GM19043 (cell line): Measurements from ENCODE around the gene KCNB1.
"Not testable (repeated sequence)": the region's sequence is repeated elsewhere in the genome, so short reads cannot be mapped to it uniquely, and the experiment has no call there.

Source experiments
- ATAC-seq: cut with Tn5 transposase; IDR thresholded peaks from one replicate; pipeline ENCODE4 v1.9.1; 2021; ENCODE audit warnings: low read depth; ENCODE audit not compliant: unreplicated experiment

Gene KCNB1

DNA sequence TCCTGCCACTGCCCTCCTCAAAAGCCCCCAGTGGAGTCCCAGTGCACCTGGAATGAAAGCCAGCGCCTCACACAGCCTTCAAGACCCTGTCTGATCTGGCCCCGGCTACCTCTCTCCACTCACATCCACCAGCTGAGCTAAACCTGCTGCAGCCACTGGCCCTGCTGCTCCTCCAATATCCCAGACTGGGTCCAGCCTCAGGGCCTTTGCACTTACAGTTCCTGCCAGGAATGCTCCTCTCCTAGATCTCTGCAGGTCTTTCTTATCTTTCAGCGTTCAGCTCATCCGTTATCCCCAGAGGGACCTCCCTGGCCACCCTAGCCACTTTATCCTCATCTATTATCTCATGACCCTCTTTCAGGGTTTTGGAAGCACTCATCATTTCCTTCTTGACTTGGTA lies 68.8 kb downstream of the KCNB1 start:
- ATAC-seq = no peak

DNA sequence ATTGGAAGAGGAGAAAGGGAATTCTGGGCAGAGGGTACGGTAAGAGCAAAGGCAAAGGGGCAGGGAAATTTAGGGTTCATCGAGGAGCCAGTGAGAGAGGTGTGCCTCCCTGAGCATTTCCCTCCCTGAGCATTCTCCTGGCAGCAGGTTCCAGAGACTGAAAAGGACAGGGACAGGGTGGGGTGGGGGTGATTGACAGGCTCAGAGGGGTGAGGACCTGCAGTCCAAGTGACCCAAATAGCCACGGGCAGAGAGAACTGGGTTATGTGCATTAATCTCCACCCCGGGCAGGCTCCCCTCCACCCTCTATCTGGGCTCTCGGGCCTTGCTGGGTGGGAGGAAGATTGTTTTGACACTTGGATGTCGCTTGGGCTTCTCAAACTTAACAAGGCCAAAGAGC lies 69.5 kb downstream of the KCNB1 start:
- ATAC-seq = no peak

DNA sequence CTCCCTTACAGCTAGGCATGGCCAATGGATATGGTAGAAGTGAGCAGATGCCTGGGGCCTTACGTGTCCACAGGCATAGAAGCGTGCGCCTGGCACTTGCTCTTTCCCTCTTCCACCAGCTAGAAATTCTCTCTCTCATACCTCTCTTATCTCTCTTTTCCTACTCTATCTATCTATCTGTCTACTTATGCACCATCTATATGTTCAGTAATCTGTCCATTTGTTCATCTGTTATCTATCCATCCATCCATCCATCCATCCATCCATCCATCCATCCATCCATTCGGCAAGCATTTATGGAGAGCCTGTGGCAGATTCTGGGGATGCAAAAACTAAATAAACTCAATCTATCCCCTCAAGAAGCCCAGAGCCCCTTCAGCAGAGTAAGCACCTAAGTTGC lies 70.2 kb downstream of the KCNB1 start:
- ATAC-seq = no peak

DNA sequence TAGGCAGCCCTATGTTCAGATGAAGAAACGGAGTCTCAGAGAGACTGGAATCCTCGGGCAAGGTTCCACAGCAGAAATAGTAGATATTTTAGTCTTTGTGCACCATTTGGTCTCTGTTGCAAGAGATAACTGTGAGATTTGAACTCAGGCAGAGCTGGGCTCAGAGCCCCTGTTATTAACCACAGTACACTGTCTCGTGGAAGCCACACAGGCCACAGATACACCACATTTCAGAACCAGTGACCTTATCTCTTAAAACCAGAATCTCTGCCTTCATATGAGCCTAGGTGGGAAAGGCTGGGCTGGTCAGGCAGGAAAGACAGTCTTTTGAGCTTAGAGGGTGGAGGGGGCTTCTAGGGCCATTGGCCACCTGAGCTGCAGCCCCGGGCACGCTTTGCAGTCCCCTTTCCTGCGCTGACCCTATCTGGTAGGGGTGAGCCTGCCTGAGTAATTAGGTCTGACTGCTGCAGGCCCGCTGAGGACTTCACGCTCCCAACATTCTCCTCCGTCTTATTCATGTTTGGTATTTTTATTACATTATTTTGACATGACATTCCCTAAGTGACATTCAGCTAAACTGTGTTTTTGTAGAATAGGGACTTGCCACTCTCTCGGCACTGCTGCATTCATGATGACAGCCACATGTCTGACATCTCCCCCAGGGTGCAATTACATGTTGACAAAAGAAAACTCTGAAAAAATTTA lies 71.1 kb downstream of the KCNB1 start:
- ATAC-seq = no peak

DNA sequence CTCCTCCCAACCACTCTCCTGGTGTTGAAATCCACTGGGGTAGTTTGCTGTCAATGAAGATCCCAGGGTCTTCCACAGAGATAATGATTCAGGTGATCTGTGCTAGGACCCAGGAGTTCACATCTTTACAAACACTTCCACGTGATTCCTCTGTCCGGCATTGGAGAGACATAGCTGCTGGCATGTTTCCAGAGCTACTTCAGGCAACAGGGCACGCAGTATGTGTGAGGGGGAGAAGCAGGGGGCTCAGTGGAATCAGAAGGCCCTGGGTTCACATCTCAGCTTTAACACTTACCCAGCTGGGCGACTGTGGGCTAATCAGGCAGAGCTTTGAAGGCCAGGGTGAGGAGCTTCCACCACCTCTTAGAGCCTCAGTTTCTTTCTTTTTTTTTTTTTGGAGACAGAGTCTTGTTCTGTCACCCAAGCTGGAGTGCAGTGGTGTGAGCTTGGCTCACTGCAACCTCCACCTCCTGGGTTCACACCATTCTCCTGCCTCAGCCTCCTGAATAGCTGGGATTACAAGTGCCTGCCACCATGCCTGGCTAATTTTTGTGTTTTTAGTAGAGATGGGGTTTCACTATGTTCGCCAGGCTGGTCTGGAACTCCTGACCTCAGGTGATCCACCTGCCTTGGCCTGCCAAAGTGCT lies 72.4 kb downstream of the KCNB1 start:
- ATAC-seq = not testable (repeated sequence)

DNA sequence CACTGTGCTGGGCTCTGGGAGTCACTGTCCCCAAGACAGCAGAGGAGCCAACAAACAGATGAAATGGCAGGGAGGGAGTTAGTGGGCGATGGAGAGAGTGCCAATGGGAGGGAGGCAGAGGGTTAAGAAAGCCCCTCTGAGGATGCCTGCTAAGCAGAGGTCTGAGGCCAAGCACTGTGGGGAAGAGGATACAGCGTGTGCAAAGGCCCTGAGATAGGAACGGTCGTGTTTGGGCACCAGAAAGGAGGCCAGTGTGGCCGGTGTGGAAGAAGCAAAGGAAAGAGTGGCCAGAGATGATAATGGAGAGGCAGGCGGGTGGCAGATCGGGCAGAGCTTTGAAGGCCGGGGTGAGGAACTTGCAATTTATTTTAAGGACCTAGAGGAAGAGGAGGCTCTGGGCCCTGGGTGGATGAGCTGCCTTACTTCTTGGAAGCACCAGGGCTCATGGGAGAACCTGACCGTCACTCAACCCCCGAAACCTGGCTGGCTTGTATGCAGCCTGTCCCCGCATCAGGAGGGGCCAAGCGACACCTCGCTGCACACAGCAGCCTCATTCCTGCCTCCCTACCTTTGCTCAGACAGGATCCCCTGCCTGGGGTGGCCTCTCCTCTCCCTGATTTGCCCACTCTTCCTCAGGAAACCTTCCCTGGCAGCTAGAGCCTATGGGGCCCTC lies 73.0 kb downstream of the KCNB1 start:
- ATAC-seq = no peak

DNA sequence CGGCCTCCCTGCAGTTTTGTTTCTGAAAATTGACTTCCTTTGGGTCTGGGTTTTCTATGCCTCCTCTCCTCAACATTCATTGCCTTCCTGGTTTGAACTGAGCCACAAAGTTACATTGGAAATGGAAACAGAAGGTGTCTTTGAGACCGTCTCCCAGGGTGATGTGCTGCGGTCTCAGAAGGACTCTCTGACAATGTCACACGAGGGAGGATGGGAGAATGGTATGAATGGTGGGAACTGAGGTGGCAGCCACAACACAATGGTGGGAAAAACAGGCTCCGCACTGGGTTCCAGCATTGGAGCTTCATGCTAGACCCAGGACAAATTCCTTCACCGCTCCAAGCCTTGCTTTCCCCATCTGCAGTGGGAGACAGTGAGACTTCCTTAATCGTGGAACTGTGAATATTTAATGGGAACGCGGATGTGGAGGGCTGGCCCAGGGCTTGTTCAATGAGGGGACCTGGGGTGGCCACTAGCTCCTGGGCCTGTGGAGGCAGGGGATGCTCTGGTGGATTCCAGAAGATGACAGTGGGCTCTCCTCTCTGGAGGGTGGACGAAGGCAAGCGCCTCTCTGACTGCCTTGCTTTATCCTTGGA lies 73.9 kb downstream of the KCNB1 start:
- no peak for ATAC-seq

DNA sequence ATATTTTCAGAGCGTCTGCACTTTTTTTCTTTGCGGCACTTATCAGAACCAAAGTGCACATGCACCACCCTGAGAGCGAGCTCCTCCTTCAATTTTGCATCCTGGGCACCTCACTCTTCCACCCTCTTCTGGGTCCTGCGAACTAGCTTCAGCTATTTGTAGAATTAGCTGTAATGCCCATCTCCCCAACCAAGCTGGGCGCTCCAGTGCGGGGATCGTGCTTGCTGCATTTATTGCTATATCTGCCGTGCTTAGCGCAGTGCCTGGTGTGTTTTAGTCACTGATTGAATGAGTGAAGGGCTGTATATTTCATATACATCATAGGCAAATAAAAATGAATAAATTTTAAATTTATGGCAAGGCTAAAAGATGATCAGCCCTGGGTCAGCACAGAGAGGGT lies 75.8 kb downstream of the KCNB1 start:
- no peak for ATAC-seq

DNA sequence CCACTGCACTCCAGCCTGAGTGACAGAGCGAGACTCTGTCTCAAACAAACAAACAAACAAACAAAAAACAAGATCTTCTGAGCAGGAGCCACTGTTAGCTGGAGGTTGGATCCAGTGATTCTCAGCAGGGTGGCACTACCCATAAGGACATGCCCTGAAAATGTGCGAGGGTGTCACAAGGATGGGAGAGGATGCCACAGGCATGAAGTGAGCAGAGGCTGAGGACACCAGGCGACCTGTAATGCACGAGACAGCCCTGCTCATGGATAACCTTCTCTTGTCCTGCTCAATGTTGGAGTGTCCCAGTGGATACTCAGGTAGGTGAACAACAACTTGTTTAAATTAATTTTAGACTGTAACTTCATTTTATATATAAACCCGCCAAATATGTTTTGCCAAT lies 76.8 kb downstream of the KCNB1 start:
- no peak for ATAC-seq

DNA sequence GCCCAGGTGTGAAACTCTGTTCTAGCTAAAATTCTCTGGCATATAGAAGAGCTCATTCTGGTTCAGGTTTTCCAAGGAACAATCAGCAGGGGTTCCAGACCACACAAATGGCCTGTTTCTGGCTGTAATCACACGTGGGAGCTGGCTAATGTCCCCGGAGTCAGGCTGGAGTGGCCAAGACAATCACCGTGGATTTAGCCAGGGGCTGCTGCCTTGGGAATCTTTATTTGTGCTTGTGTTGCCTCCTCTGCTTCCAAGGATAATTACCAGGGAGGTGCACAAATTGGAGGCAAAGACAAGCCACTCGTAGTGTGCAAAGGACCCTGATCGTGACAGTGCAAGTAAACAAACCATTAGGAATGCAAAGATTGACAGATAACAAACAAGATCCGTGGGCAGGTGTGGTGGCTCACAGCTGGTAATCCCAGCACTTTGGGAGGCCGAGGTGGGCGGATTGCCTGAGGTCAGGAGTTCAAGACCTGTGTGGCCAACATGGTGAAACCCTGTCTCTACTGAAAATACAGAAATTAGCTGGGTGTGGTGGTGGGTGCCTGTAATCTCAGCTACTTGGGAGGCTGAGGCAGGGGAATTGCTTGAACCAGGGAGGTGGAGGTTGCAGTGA lies 77.3 kb downstream of the KCNB1 start:
- no peak for ATAC-seq

DNA sequence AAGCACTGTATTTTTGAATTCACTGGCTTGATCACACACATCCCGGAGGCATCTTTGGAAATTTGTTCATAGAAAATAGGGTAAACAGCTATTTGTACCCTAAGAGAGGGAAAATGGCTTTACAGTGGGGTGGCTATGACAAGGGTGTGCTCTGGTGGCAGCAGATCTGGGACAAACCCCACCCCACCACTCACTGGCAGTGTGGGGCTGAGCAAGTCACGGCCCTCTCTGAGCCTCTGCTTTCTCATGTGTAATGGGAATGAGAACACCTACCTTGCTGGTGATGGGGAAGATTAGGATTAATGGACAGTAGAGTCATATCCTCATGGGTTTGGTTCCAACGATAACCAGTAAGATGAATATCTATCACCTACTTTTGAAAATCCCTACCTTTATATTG lies 78.0 kb downstream of the KCNB1 start:
- no peak for ATAC-seq

DNA sequence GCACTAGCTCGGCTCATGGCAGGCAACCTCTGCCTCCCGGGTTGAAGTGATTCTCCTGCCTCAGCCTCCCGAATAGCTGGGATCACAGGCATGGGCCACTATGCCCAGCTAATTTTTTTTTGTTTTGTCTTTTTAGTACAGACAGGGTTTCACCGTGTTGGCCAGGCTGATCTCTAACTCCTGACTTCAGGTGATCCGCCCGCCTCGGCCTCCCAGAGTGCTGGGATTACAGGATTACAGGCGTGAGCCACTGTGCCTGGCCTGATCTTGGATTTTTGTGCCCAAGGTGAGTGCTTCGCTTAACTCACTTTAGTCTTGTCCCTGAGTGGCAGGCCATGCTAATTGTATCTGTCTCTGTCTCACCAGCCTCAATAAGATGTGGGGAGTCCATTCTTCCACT lies 78.6 kb downstream of the KCNB1 start:
- no peak for ATAC-seq

DNA sequence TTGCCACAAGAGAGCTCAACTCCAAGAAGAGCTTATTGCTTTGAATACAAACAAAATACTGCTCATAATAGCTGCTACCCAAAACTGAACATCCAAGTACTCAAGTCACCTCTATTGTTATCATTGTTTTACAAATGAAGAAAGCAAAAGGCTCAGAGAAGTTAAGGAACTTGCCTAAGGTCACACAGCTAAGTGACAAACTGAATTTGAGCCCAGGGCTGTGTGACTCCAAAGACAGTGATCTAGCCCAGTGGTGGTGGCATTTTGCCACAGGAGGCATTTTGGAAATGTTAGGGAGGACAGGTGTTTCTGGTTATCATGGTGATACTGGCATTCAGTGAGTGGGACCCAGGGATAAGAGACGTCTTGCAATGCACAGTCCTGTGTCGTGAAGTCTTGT lies 79.5 kb downstream of the KCNB1 start:
- no peak for ATAC-seq

DNA sequence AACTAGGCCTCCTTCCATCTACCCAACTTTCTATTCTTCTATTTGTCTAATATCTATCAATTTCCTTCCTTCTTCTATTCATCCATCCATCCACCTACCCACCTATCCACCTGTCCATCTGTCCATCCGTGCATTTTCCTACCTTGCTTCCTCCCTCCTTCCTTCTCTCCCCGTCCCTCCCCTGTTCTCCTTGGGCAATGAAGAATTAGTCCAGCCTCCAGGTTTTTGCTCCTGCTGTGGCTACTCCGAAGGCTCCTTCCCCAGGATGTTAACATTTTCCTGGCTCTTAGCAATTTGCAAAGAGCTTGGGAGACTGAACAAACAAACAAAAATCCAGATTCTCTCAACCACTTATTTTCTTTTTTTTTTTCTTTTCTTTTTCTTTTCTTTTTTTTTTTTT lies 81.6 kb downstream of the KCNB1 start:
- ATAC-seq = no peak

DNA sequence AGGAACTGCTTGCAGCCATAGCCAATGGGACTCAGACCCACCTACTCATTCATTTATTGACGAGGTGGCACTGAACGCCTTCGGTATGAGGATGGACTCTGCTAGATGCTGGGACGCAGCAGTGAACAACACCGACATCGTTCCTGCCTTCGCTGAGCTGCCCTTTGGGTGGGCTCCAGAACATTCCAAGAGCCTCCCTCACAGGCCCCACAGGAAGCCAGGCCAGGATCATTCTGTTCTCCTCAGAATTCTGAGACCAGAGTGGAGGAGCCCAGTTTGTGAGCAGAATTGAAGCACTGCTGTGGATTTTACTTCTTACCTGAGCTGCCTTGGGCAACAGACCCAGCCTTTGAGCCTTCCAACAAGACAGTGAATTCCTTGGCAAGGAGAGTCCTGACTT lies 82.1 kb downstream of the KCNB1 start:
- ATAC-seq = no peak

DNA sequence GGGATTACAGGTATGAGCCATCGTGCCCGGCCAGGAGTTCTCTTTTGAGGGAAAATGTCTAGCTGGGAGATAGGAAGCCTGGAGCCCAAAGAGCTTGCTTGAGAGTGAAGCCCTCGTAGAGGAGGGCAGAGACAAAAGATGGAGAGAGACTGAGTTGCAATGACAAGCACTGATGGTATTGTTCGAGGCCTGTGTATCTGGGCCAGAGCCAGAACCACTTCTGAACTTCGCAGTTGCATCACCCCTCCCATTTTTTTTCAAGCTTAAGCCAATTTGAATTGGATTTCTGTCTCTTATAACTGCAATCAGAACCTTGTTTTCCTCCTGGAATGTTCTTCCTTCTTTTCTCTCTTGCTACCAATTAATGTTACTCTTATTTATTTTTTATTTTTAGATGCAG lies 83.1 kb downstream of the KCNB1 start:
- ATAC-seq = no peak

DNA sequence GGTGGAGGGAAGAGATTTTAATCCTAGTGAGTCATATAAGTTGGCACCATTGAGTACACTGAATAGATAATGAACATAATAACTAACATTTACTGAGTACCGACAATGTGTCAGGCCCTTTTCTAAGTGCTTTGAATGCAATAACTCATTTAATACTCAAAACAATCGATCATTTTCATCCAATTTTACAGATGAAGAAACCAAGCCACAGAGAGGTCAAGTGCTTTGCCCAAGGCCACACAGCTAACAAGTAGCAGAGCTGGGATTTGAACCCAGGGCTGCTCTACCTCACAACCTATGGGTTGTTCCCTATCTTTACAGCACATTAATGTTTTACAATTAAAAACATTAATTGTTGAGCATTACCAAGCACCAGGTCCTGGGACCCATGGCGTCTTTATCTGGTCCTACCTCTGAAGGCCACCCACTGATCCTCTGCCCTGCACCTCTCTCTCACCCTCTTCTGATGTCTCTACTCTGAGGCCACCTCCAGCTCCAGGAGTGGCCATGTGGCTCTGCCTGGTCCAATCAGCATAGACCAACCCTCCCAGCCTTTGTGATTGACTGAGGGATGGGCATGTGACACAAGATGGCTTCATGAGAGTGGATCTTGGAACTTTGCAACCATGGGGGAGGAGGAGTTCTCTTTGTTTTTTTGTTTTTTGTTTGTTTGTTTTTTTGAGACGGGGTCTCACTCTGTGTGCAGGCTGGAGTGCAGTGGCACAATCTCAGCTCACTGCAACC lies 83.9 kb downstream of the KCNB1 start:
- ATAC-seq = no peak

DNA sequence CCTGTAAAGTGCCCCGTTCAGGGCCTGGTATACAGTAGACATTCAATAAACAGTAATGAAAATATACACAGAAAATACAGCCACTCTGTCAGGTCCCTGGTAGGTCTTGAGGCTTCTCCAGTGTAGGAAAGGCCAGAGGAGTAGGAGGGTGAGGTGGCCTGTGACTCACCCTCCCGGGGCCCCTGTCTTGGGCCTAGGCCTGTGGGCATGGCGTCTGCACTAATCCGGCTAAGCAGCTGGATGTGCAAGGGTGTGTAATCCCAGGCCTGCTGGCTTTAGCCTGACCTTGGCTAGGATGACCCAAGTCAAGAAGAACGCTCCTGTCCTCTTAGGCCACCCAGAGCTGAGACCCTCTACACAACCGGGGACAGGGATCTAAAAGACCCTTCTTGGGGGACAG lies 84.9 kb downstream of the KCNB1 start:
- no peak for ATAC-seq

DNA sequence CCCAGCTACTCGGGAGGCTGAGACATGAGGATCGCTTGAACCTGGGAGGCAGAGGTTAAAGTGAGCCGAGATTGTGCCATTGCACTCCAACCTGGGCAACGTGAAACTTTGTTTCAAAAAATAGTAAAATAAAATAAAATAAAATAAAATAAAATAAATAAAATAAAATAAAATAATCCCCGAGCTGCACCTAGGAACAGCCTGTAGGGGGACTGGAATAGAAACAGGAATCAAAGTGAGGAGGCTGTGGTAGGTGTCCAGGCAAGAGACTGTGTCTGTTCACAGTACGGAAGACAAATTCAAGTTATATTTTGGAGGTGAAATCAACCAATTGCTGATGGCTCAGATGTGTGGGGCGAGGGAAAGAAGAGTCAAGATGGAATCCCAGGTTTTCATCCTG lies 86.2 kb downstream of the KCNB1 start:
- ATAC-seq = no peak

DNA sequence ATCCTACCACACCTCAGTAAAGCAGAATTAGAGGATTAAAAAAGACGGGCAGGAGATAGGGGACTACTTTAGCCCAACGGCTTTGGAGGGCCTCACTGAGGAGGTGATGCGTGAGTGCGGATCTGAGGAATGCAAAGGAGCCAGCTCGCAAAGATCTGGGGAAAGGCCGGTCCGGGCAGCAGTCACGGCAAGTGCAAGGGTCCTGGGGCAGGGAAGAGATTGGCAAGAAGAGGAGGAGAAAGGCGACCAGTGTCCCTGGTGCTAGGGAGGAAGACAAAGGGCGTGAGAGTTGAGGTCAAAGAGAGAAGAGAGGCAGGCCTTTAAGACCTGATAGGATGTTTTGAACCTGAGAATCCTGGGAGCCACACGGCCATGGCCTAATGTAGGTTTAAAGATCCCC lies 86.8 kb downstream of the KCNB1 start:
- ATAC-seq = no peak

DNA sequence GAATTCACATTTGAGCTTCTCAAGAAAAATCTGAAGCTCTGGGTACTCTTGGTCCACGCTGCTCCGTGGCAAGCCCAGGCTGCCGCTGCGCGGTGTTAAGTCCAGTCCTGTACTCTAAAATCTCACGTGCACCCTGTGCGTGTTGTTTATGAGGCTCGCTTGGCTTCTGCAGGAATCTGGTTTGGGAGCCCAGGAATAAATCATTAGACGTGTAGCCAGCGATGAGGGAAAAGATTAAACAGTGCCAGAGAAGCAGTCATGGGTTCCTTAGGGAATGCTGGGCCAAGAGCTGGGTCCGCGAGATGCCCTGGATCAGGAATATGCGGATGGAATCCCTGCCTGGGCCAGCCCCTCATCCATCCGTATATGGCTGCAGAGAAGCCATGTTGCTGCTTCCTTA lies 87.3 kb downstream of the KCNB1 start:
- no peak for ATAC-seq
